GM21723 (cell line): ENCODE results near the gene CARNS1.
"Not testable (repeated sequence)": the region's sequence is repeated elsewhere in the genome, so short reads cannot be mapped to it uniquely, and the experiment has no call there.

Source experiments
- ATAC-seq: cut with Tn5 transposase; IDR thresholded peaks from one replicate; pipeline ENCODE4 v1.9.1; 2021; ENCODE audit warnings: mild to moderate bottlenecking, moderate library complexity; ENCODE audit not compliant: unreplicated experiment

Gene CARNS1

GRCh38 chr11:67463186-67463585 is 47.7 kb downstream of the CARNS1 start:
- no peak for ATAC-seq

- ATAC-seq, result no peak
Measured at GRCh38 chr11:67463680-67464410, 48.4 kb downstream of the CARNS1 start.

- peak; percentile 51 for ATAC-seq
Measured at GRCh38 chr11:67464411-67465188, 49.1 kb downstream of the CARNS1 start.

GRCh38 chr11:67465189-67465510 is 49.7 kb downstream of the CARNS1 start:
- no peak for ATAC-seq

- not testable (repeated sequence) for ATAC-seq
Measured at GRCh38 chr11:67465530-67465929, 50.1 kb downstream of the CARNS1 start.

GRCh38 chr11:67466367-67466766 is 50.9 kb downstream of the CARNS1 start:
- no peak for ATAC-seq

- ATAC-seq, result no peak
Measured at GRCh38 chr11:67466962-67467771, 51.7 kb downstream of the CARNS1 start.

- ATAC-seq, result no peak
Measured at GRCh38 chr11:67468056-67468455, 52.6 kb downstream of the CARNS1 start.

- ATAC-seq, result no peak
Measured at GRCh38 chr11:67468456-67468758, 52.9 kb downstream of the CARNS1 start.

- peak; percentile 69 for ATAC-seq
Measured at GRCh38 chr11:67468759-67469507, 53.5 kb downstream of the CARNS1 start, which contains the start of gene TMEM134. Gene TMEM134, minus strand, starts transcription at chr11:67469251. Its CDS starts 59 bp downstream, at chr11:67469192.

- ATAC-seq, result no peak
Measured at GRCh38 chr11:67469508-67469811, 54.0 kb downstream of the CARNS1 start.

- ATAC-seq, result no peak
Measured at GRCh38 chr11:67470337-67471002, 55.0 kb downstream of the CARNS1 start.

GRCh38 chr11:67472882-67473281 is 57.4 kb downstream of the CARNS1 start:
- no peak for ATAC-seq
